Smooth muscle cell (in vitro differentiated cells): ENCODE measurements around the gene TCF12. TPM values are rescaled to one million over a fixed set of nuclear protein-coding genes. Genes with fewer than 3 reads are reported as not detected.
"Not testable (repeated sequence)": the region's sequence is repeated elsewhere in the genome, so short reads cannot be mapped to it uniquely, and the experiment has no call there.

Source experiments
- DNase-seq: peaks from one replicate; lab custom pipeline; 2025; ENCODE audit not compliant: unreplicated experiment; lab: John Stamatoyannopoulos, UW
- H2AFZ ChIP-seq: fragments of 200-600 bp; sonication (generic); 2 replicates; pipeline ENCODE4 v1.6.0; 2016; ENCODE audit warnings: antibody characterized with exemption, low read depth, mild to moderate bottlenecking
- H3F3A ChIP-seq: fragments of 200-600 bp; sonication (generic); 2 replicates; pipeline ENCODE4 v1.6.0; 2017; ENCODE audit warnings: antibody characterized with exemption, low read depth
- H3K27ac ChIP-seq: fragments of 200-600 bp; sonication (generic); 2 replicates; pipeline ENCODE4 v1.5.1; 2016; ENCODE audit warnings: low read depth, mild to moderate bottlenecking
- H3K27me3 ChIP-seq: fragments of 200-600 bp; sonication (generic); 2 replicates; pipeline ENCODE4 v1.6.1; 2016; ENCODE audit warnings: low read depth, mild to moderate bottlenecking
- H3K36me3 ChIP-seq: fragments of 200-600 bp; sonication (generic); 2 replicates; pipeline ENCODE4 v1.5.1; 2016; ENCODE audit warnings: low read depth
- H3K4me1 ChIP-seq: fragments of 200-600 bp; sonication (generic); 2 replicates; pipeline ENCODE4 v1.5.1; 2016; ENCODE audit warnings: low read depth
- H3K4me2 ChIP-seq: fragments of 200-600 bp; sonication (generic); 2 replicates; pipeline ENCODE4 v1.6.0; 2016; ENCODE audit warnings: mild to moderate bottlenecking
- H3K4me3 ChIP-seq: fragments of 200-600 bp; sonication (generic); 2 replicates; pipeline ENCODE4 v1.5.1; 2016; ENCODE audit warnings: mild to moderate bottlenecking
- H3K79me2 ChIP-seq: fragments of 200-600 bp; sonication (generic); 2 replicates; pipeline ENCODE4 v1.6.0; 2016; ENCODE audit warnings: low read depth, mild to moderate bottlenecking
- H3K9ac ChIP-seq: fragments of 200-600 bp; sonication (generic); 2 replicates; pipeline ENCODE4 v1.6.0; 2016; ENCODE audit warnings: low read depth
- H3K9me3 ChIP-seq: fragments of 200-600 bp; sonication (generic); replicated peaks from 2 replicates; pipeline ENCODE4 v1.5.1; 2016; ENCODE audit warnings: low read depth
- H4K20me1 ChIP-seq: fragments of 200-600 bp; sonication (generic); 2 replicates; pipeline ENCODE4 v1.6.0; 2016; ENCODE audit warnings: low read depth
- WGBS: methylation state at CpG from one replicate; pipeline ENCODE4 v1.1.7; 2016; ENCODE audit warnings: low lambda C conversion rate; 5-methylcytosine and 5-hydroxymethylcytosine counted together
- polyA plus RNA-seq: library from polyadenylated mRNA; unstranded; fragments of >200 nt; fragmentation: Nextera tagmentation; extraction: Ambion mirVana; gene quantifications from 2 replicates; pipeline ENCODE4 v1.2.1, GENCODE V29; 2016
- total RNA-seq: library from RNA; depleted of rRNA; stranded (reverse); fragments of >200 nt; gene quantifications from 2 replicates; pipeline ENCODE4 v1.2.3, GENCODE V29; 2014
- TF ChIP-seq, protein P1 (sequence below): fragments of 200-600 bp; sonication (generic); IDR thresholded peaks from 2 replicates; pipeline ENCODE4 v1.5.1; 2017; ENCODE audit warnings: borderline replicate concordance, mild to moderate bottlenecking, antibody characterized with exemption; ENCODE audit not compliant: insufficient read depth, poor library complexity, severe bottlenecking

TCF12 gene
- total and polyA plus RNA-seq, 2 experiments from 2014 or later = 54.1 to 302 TPM

DNA sequence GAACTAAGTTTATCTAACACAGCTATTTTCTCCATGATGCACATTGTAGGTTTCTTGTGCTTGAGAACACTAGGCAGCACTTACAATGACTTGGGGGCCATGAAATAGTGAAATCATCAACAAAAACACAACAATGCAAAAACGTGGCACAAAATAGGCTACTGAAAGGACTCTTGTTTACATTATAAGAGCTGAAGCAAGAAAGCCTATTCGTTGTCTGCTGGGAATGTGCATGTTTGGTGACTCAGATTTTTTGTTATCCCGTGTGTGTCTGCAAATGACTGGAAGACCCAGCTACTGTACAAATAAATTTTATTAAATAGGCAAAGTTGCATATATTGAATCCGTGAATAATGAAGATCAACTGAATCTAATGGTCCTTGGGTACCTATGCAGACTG, 85.0 kb downstream of the TCF12 start:
- H2AFZ ChIP-seq = no peak overlapping the region
- TF ChIP-seq, protein P1, sequence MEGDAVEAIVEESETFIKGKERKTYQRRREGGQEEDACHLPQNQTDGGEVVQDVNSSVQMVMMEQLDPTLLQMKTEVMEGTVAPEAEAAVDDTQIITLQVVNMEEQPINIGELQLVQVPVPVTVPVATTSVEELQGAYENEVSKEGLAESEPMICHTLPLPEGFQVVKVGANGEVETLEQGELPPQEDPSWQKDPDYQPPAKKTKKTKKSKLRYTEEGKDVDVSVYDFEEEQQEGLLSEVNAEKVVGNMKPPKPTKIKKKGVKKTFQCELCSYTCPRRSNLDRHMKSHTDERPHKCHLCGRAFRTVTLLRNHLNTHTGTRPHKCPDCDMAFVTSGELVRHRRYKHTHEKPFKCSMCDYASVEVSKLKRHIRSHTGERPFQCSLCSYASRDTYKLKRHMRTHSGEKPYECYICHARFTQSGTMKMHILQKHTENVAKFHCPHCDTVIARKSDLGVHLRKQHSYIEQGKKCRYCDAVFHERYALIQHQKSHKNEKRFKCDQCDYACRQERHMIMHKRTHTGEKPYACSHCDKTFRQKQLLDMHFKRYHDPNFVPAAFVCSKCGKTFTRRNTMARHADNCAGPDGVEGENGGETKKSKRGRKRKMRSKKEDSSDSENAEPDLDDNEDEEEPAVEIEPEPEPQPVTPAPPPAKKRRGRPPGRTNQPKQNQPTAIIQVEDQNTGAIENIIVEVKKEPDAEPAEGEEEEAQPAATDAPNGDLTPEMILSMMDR = no peak
- 33% methylated on average over 4 of the region's 4 CpGs for WGBS
- H4K20me1 ChIP-seq = peaks cover 81% of the 10 kb centered on the region
- peaks cover 3% of the 10 kb centered on the region for H3K4me1 ChIP-seq
- peak overlapping the region; percentile 28 for H3K4me2 ChIP-seq
- H3K27me3 ChIP-seq = no peaks in the 10 kb centered on the region
- H3K4me3 ChIP-seq = no peak overlapping the region
- no peaks in the 10 kb centered on the region for H3K9me3 ChIP-seq
- no peaks in the 10 kb centered on the region for H3K36me3 ChIP-seq
- H3K27ac ChIP-seq = peak overlapping the region; percentile 79
- no peak overlapping the region for H3K9ac ChIP-seq
- no peaks in the 10 kb centered on the region for H3F3A ChIP-seq
- DNase-seq = no peak
- peaks cover 81% of the 10 kb centered on the region for H3K79me2 ChIP-seq

DNA sequence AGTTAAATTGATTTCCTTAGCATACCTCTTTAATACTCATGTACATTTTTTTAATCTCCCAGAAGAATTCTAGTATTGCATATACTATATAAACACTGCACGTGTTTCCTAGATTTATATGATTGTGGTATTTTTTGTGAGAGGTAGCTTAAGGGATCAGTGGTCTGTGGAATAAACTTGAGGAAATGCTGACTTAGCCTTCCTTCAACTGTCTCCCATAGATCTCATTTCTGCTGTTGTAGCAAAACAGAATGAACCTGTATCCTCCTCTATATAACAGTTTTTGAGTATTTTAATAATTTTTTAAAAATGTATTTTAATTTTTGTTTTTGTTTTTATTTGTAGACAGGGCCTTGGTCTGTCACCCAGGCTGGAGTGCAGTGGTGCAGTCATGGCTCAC, 86.8 kb downstream of the TCF12 start:
- Histone ChIP-seq H2AFZ (no peak overlapping the region), H3K9ac (no peak overlapping the region), H3K9me3 (no peaks in the 10 kb centered on the region), H3K79me2 (peaks cover 86% of the 10 kb centered on the region), H3K27ac (no peak overlapping the region), H3K4me1 (peaks cover 3% of the 10 kb centered on the region), H3K36me3 (no peaks in the 10 kb centered on the region), H3K27me3 (no peaks in the 10 kb centered on the region), H3F3A (no peaks in the 10 kb centered on the region), H4K20me1 (peaks cover 89% of the 10 kb centered on the region), H3K4me2 (no peak overlapping the region), H3K4me3 (no peak overlapping the region)
- 66% methylated on average over 1 of the region's 1 CpG for WGBS
- TF ChIP-seq, protein P1 = no peak
- no peak for DNase-seq

DNA sequence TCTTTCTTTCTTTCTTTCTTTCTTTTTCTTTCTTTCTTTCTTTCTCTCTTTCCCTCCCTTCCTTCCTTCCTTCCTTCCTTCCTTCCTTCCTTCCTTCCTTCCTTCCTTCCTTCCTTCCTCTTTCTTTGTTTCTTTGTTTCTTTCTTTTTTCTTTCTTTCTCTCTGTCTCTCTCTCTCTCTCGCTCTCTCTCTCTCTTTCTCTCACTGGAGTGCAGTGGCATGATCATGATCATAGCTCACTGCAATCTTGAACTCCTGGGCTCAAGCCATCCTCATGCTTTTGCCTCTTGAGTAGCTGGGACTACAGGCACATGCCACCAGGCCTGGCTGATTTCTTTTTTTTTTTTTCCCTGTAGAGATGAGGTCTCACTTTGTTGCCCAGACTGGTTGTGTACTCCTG, 89.4 kb downstream of the TCF12 start:
- H3K4me3 ChIP-seq, H3K9ac ChIP-seq, DNase-seq, H3K36me3 ChIP-seq, H3K4me2 ChIP-seq, H3K4me1 ChIP-seq, H2AFZ ChIP-seq, H3K27ac ChIP-seq, H3K9me3 ChIP-seq, H3K27me3 ChIP-seq, H3F3A ChIP-seq: not testable (repeated sequence)
- Histone ChIP-seq H4K20me1 (peaks cover 88% of the 10 kb centered on the region), H3K79me2 (peaks cover 89% of the 10 kb centered on the region)
- WGBS = 86% methylated on average over 1 of the region's 1 CpG

DNA sequence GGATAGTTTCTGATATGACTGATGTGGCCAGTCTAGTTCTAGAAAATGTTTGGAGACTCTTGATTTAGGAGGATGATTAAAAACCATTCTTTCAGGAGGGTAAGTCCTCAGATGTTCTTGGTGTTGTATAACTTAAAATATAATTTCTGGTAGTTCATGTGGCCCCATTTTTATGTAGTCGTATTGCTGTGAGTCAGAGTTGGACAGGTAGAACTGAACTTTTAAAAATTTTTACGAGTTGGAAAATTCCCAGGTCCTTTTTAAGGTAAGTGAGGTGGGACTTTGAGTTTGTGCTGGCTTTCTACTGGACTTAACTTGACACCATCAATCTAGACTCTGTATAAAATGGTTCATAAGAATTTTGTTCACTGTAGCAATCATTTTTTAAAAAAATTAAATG, 92.3 kb downstream of the TCF12 start:
- Histone ChIP-seq H2AFZ (no peak overlapping the region), H3K27me3 (no peaks in the 10 kb centered on the region), H3K4me2 (no peak overlapping the region), H3K36me3 (no peaks in the 10 kb centered on the region), H3K4me3 (no peak overlapping the region), H4K20me1 (peaks cover 93% of the 10 kb centered on the region), H3K27ac (no peak overlapping the region), H3F3A (no peaks in the 10 kb centered on the region), H3K4me1 (no peaks in the 10 kb centered on the region), H3K9ac (no peak overlapping the region), H3K79me2 (peaks cover 95% of the 10 kb centered on the region), H3K9me3 (no peaks in the 10 kb centered on the region)
- no peak for DNase-seq
- 85% methylated on average over 2 of the region's 2 CpGs for WGBS
- TF ChIP-seq, protein P1 = no peak
